LNCAP (cell line): ENCODE measurements around the gene MSS51.

Experiments
- CTCF ChIP-seq: fragments of 450-650 bp; IDR thresholded peaks from 2 replicates; pipeline ENCODE4 v1.5.1; 2017; ENCODE audit warnings: mild to moderate bottlenecking

Gene MSS51

GRCh38 chr10:73433538-73433867, at the start of gene MSS51:
TSS of gene MSS51 (minus strand) at chr10:73433561. CDS start at chr10:73428284, 5,277 bp downstream.
- TF ChIP-seq CTCF, result no peak

- TF ChIP-seq CTCF, result no peak
Measured at GRCh38 chr10:73480158-73480557, 46.8 kb upstream of the MSS51 start.

- TF ChIP-seq CTCF, result no peak
Measured at GRCh38 chr10:73478636-73479035, 45.3 kb upstream of the MSS51 start.

- TF ChIP-seq CTCF, result no peak
Measured at GRCh38 chr10:73471226-73471625, 37.9 kb upstream of the MSS51 start.

GRCh38 chr10:73469579-73469978, 36.2 kb upstream of the MSS51 start:
- TF ChIP-seq CTCF, result no peak

GRCh38 chr10:73467206-73467605, 33.8 kb upstream of the MSS51 start:
- no peak for TF ChIP-seq CTCF

GRCh38 chr10:73465978-73466726, 32.8 kb upstream of the MSS51 start:
- no peak for TF ChIP-seq CTCF

GRCh38 chr10:73460897-73461296, 27.5 kb upstream of the MSS51 start:
- no peak for TF ChIP-seq CTCF
